ENCODE results near the gene TSGA10IP.
A peak's percentile ranks its signal among the peaks of the same experiment; 100 is the strongest.

GRCh38 chr11:65927904-65928397 is 17.3 kb upstream of the TSGA10IP start:
- TF ChIP-seq POLR2A (IDR thresholded peaks at IDR 0.05; ENCODE audit: low read length) (peak; percentile 48), GATA1 (IDR thresholded peaks at IDR 0.05; ENCODE audit: low read depth, low read length) (no peak)
